H9 (cell line): ENCODE measurements around the gene NEDD9. TPM values are rescaled to one million over a fixed set of nuclear protein-coding genes. Genes with fewer than 3 reads are reported as not detected.
A peak's percentile ranks its signal among the peaks of the same experiment; 100 is the strongest.

Experiments
- DNase-seq: peaks from one replicate; pipeline ENCODE4 v3.0.0-alpha.2; 2017
- H2AFZ ChIP-seq: one replicate; pipeline ENCODE4 v1.6.1; 2013; ENCODE audit warnings: mild to moderate bottlenecking, low read length, control low read depth, moderate library complexity
- H2AK5ac ChIP-seq: 2 replicates; pipeline ENCODE4 v1.6.1; 2013; ENCODE audit warnings: low read length, control low read depth, mixed read lengths; ENCODE audit not compliant: insufficient read length
- H2BK120ac ChIP-seq: one replicate; pipeline ENCODE4 v1.6.1; 2013; ENCODE audit warnings: low read depth, mild to moderate bottlenecking, low read length, control low read depth, inconsistent platforms; ENCODE audit not compliant: poor library complexity, severe bottlenecking
- H2BK12ac ChIP-seq: 2 replicates; pipeline ENCODE4 v1.6.1; 2013; ENCODE audit warnings: low read length, control low read depth, mixed read lengths, low read depth; ENCODE audit not compliant: insufficient read length
- H2BK15ac ChIP-seq: 2 replicates; pipeline ENCODE4 v1.6.1; 2013; ENCODE audit warnings: low read depth, low read length, control low read depth
- H2BK20ac ChIP-seq: one replicate; pipeline ENCODE4 v1.6.1; 2013; ENCODE audit warnings: low read depth, mild to moderate bottlenecking, low read length, control low read depth, inconsistent platforms; ENCODE audit not compliant: poor library complexity, severe bottlenecking
- H2BK5ac ChIP-seq: 2 replicates; pipeline ENCODE4 v1.6.1; 2013; ENCODE audit warnings: low read length, control low read depth, mixed read lengths; ENCODE audit not compliant: insufficient read length
- H3K14ac ChIP-seq: 2 replicates; pipeline ENCODE4 v1.6.1; 2013; ENCODE audit warnings: low read length, control low read depth; ENCODE audit not compliant: insufficient read depth
- H3K18ac ChIP-seq: 2 replicates; pipeline ENCODE4 v1.6.1; 2013; ENCODE audit warnings: low read depth, mild to moderate bottlenecking, mixed read lengths, low read length, control low read depth; ENCODE audit not compliant: insufficient read length
- H3K23ac ChIP-seq: 2 replicates; pipeline ENCODE4 v1.6.1; 2013; ENCODE audit warnings: low read length, control low read depth, mixed read lengths, low read depth; ENCODE audit not compliant: insufficient read length
- H3K23me2 ChIP-seq: 2 replicates; pipeline ENCODE4 v1.6.1; 2013; ENCODE audit warnings: low read depth, mild to moderate bottlenecking, mixed read lengths, low read length, control low read depth; ENCODE audit not compliant: insufficient read length, poor library complexity, severe bottlenecking
- H3K27ac ChIP-seq: 2 replicates; pipeline ENCODE4 v1.5.1; 2013; ENCODE audit warnings: low read length, control low read depth, mixed read lengths, low read depth; ENCODE audit not compliant: insufficient read length
- H3K27me3 ChIP-seq: 2 replicates; pipeline ENCODE4 v1.6.1; 2013; ENCODE audit warnings: low read length, control low read depth, inconsistent platforms; ENCODE audit not compliant: insufficient read depth
- H3K4ac ChIP-seq: 2 replicates; pipeline ENCODE4 v1.6.1; 2013; ENCODE audit warnings: low read depth, mild to moderate bottlenecking, control low read depth, inconsistent platforms, low read length, moderate library complexity
- H3K4me1 ChIP-seq: 2 replicates; pipeline ENCODE4 v1.6.1; 2013; ENCODE audit warnings: low read length, control low read depth, inconsistent platforms; ENCODE audit not compliant: insufficient read depth
- H3K4me2 ChIP-seq: 2 replicates; pipeline ENCODE4 v1.6.1; 2013; ENCODE audit warnings: low read length, control low read depth, mixed read lengths; ENCODE audit not compliant: insufficient read length, insufficient read depth
- H3K56ac ChIP-seq: 2 replicates; pipeline ENCODE4 v1.6.1; 2013; ENCODE audit warnings: low read depth, mild to moderate bottlenecking, mixed read lengths, low read length, control low read depth; ENCODE audit not compliant: insufficient read length
- H3K79me1 ChIP-seq: 2 replicates; pipeline ENCODE4 v1.6.1; 2013; ENCODE audit warnings: low read depth, mild to moderate bottlenecking, moderate library complexity, low read length, control low read depth, inconsistent platforms; ENCODE audit not compliant: insufficient read depth, poor library complexity, severe bottlenecking
- H3K79me2 ChIP-seq: 2 replicates; pipeline ENCODE4 v1.6.1; 2013; ENCODE audit warnings: low read length, control low read depth, inconsistent platforms; ENCODE audit not compliant: insufficient read depth
- H3K9ac ChIP-seq: 2 replicates; pipeline ENCODE4 v1.6.1; 2013; ENCODE audit warnings: low read length, control low read depth, mixed read lengths; ENCODE audit not compliant: insufficient read length; ENCODE audit errors: extremely low read depth
- H3K9me3 ChIP-seq: one replicate; pipeline ENCODE4 v1.6.1; 2013; ENCODE audit warnings: low read depth, low read length, inconsistent platforms; ENCODE audit not compliant: control insufficient read depth
- H3T11ph ChIP-seq: one replicate; pipeline ENCODE4 v1.6.1; 2013; ENCODE audit warnings: mild to moderate bottlenecking, low read length, control low read depth, inconsistent platforms
- H4K20me1 ChIP-seq: one replicate; pipeline ENCODE4 v1.6.1; 2013; ENCODE audit not compliant: control insufficient read depth, insufficient read length, insufficient read depth
- H4K5ac ChIP-seq: 2 replicates; pipeline ENCODE4 v1.6.1; 2013; ENCODE audit warnings: low read depth, mild to moderate bottlenecking, mixed read lengths, low read length, control low read depth; ENCODE audit not compliant: insufficient read length
- H4K8ac ChIP-seq: replicated peaks from 2 replicates; pipeline ENCODE4 v1.6.1; 2013; ENCODE audit warnings: low read length, control low read depth, mixed read lengths, low read depth; ENCODE audit not compliant: insufficient read length
- H4K91ac ChIP-seq: 2 replicates; pipeline ENCODE4 v1.6.1; 2013; ENCODE audit warnings: low read depth, mild to moderate bottlenecking, moderate library complexity, mixed read lengths, low read length, control low read depth; ENCODE audit not compliant: insufficient read length
- H3K27ac Mint-ChIP-seq, 3 experiments: 2 replicates in 2 of 3; 3 replicates in 1 of 3; pipeline ENCODE4 v1.8.0; 2020 to 2021; ENCODE audit warnings: mixed read lengths in 3 of 3, mild to moderate bottlenecking in 1 of 3, moderate library complexity in 1 of 3
- H3K27me3 Mint-ChIP-seq: 2 replicates; pipeline ENCODE4 v1.8.0; 2021; ENCODE audit warnings: low read depth, mild to moderate bottlenecking, moderate library complexity, mixed read lengths
- H3K36me3 Mint-ChIP-seq, 3 experiments: 2 replicates in 2 of 3; 3 replicates in 1 of 3; pipeline ENCODE4 v1.8.0; 2020 to 2021; ENCODE audit warnings: low read depth in 3 of 3, mixed read lengths in 3 of 3; ENCODE audit not compliant: insufficient read depth in 1 of 3
- H3K4me1 Mint-ChIP-seq, 2 experiments: 2 replicates each; pipeline ENCODE4 v1.8.0; 2020; ENCODE audit warnings: mixed read lengths in 2 of 2
- H3K4me3 Mint-ChIP-seq, 2 experiments: 2 replicates in 1 of 2; 3 replicates in 1 of 2; pipeline ENCODE4 v1.8.0; 2020 to 2021; ENCODE audit warnings: mild to moderate bottlenecking in 2 of 2, mixed read lengths in 2 of 2, moderate library complexity in 1 of 2
- H3K9me3 Mint-ChIP-seq, 2 experiments: 2 replicates in 1 of 2; 3 replicates in 1 of 2; pipeline ENCODE4 v1.8.0; 2020; ENCODE audit warnings: mild to moderate bottlenecking in 2 of 2, mixed read lengths in 2 of 2, moderate library complexity in 1 of 2
- WGBS: extraction: QIAGEN DNeasy Blood & Tissue Kit; methylation state at CpG from one replicate; pipeline ENCODE4 v1.1.7; 2013; ENCODE audit warnings: missing lambda C conversion rate, low lambda C conversion rate, mixed read lengths; ENCODE audit not compliant: insufficient read length; ENCODE audit errors: extremely low coverage; 5-methylcytosine and 5-hydroxymethylcytosine counted together
- total RNA-seq: library from RNA; stranded (reverse); gene quantifications from 2 replicates; pipeline ENCODE4 v1.2.1, GENCODE V29; 2021
- TF ChIP-seq, protein P1 (sequence below): fragments of 200-600 bp; sonication (generic); conservative IDR thresholded peaks from 3 replicates; pipeline ENCODE4 v1.8.0; 2021; ENCODE audit warnings: antibody characterized with exemption, mild to moderate bottlenecking

Gene NEDD9
- total RNA-seq, 1 experiment from 2014 or later: 5.5 TPM

- peaks cover 13% of the 10 kb centered on the region; the same call in 1 of the 2 replicates for H3K4me1 ChIP-seq
- TF ChIP-seq, protein P1, sequence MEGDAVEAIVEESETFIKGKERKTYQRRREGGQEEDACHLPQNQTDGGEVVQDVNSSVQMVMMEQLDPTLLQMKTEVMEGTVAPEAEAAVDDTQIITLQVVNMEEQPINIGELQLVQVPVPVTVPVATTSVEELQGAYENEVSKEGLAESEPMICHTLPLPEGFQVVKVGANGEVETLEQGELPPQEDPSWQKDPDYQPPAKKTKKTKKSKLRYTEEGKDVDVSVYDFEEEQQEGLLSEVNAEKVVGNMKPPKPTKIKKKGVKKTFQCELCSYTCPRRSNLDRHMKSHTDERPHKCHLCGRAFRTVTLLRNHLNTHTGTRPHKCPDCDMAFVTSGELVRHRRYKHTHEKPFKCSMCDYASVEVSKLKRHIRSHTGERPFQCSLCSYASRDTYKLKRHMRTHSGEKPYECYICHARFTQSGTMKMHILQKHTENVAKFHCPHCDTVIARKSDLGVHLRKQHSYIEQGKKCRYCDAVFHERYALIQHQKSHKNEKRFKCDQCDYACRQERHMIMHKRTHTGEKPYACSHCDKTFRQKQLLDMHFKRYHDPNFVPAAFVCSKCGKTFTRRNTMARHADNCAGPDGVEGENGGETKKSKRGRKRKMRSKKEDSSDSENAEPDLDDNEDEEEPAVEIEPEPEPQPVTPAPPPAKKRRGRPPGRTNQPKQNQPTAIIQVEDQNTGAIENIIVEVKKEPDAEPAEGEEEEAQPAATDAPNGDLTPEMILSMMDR: no peak
These were observed 23.1 kb downstream of the NEDD9 start for GRCh38 chr6:11209369-11209768.

More at GRCh38 chr6:11209369-11209768, 23.1 kb downstream of the NEDD9 start:
- Histone ChIP-seq H3K27me3 (no peaks in the 10 kb centered on the region), H2BK120ac (no peak overlapping the region), H2AFZ (no peak overlapping the region), H3K27ac (no peak overlapping the region), H4K91ac (no peak overlapping the region), H2BK5ac (no peak overlapping the region), H2BK12ac (no peak overlapping the region), H2BK20ac (no peak overlapping the region), H2BK15ac (no peak overlapping the region), H4K8ac (no peak overlapping the region), H3K18ac (no peak overlapping the region), H3K23ac (no peak overlapping the region), H4K20me1 (no peaks in the 10 kb centered on the region), H3K23me2 (no peaks in the 10 kb centered on the region), H3K79me1 (no peaks in the 10 kb centered on the region), H3K56ac (no peak overlapping the region), H3K9ac (no peak overlapping the region), H3K4ac (no peak overlapping the region), H3K79me2 (0 out of 2 replicates have a peak, but pooled peaks cover 1% of the 10 kb centered on the region), H2AK5ac (no peak overlapping the region), H3T11ph (no peak overlapping the region), H3K4me2 (no peak overlapping the region), H3K14ac (no peak overlapping the region), H4K5ac (no peak overlapping the region), H3K9me3 (no peaks in the 10 kb centered on the region)
- no CpG with 5 or more reads among the region's 5 CpGs for WGBS
- H3K9me3 Mint-ChIP-seq: no peaks in the 10 kb centered on the region
- H3K36me3 Mint-ChIP-seq: peaks cover 0 to 4% (median 3%) of the 10 kb centered on the region in 3 experiments; a peak in 3 of 7 replicates
- peak overlapping the region in 2 of 3 experiments; percentile 49 to 55; a peak in 1 of 7 replicates for H3K27ac Mint-ChIP-seq
- no peak overlapping the region for H3K4me3 Mint-ChIP-seq
- peaks cover 47 to 48% of the 10 kb centered on the region in 2 experiments for H3K4me1 Mint-ChIP-seq
- H3K27me3 Mint-ChIP-seq: no peaks in the 10 kb centered on the region
- DNase-seq: no peak
